Measurements from ENCODE around the gene SIX1. TPM values are rescaled to one million over a fixed set of nuclear protein-coding genes. Genes with fewer than 3 reads are reported as not detected.

Gene SIX1
- total and polyA plus RNA-seq, 2 of the 13 experiments (the other 11 are each of a cell fraction or from before 2014, with no cell fraction given): 1.7 to 6.5 TPM

GRCh38 chr14:60632777-60633176 lies 16.5 kb downstream of the SIX1 start:
- H3K27me3 ChIP-seq (ENCODE audit: control insufficient read depth in 1 of 2, insufficient read depth in 2 of 2, low read length in 2 of 2): no peaks in the 10 kb centered on the region
- H3K27ac ChIP-seq (ENCODE audit: extremely low read length, insufficient read depth, low read length): no peak overlapping the region
- H4K20me1 ChIP-seq (ENCODE audit: insufficient read depth, low read length): no peaks in the 10 kb centered on the region
- CTCF ChIA-PET (ENCODE audit: low intra/inter-chr PET ratio, low total read pairs): no interaction called here
- POLR2A ChIA-PET: no interaction called here
- no peak overlapping the region for H3K4me3 ChIP-seq (replicated peaks in 1 of 3; ENCODE audit: insufficient read depth in 1 of 3, low read depth in 2 of 3, low read length in 3 of 3)
- DNase-seq (ENCODE audit: low spot score) (no peak), FAIRE-seq (no peak), ATAC-seq (no peak)
- H3K4me1 ChIP-seq (ENCODE audit: insufficient read depth, low read length): no peaks in the 10 kb centered on the region
- H3K79me2 ChIP-seq (ENCODE audit: insufficient read depth, low read length): no peaks in the 10 kb centered on the region
- 91% methylated on average over 2 of the region's 2 CpGs for whole genome bisulfite sequencing (ENCODE audit: low lambda C conversion rate)
- no peak overlapping the region for H3K4me2 ChIP-seq (ENCODE audit: low read depth, low read length)
- BruUV-seq (replicated peaks): no TSS peak
- in situ Hi-C loops (cut with HindIII; ENCODE audit: extremely low pct_ligation_motif_present, low pct_unique_long_range_greater_than_20kb): no loop called here
- H3K9ac ChIP-seq (ENCODE audit: insufficient read depth, low read depth, low read length): no peak overlapping the region
- no peaks in the 10 kb centered on the region for H3K36me3 ChIP-seq (replicated peaks in 1 of 2; ENCODE audit: control insufficient read depth in 1 of 2, insufficient read depth in 2 of 2, low read length in 2 of 2)
- TF ChIP-seq MLLT10 (CRISPR knock-in tag; IDR thresholded peaks at IDR 0.05): no peak
- no peak for TF ChIP-seq NFE2 (CRISPR knock-in tag; IDR thresholded peaks at IDR 0.05)
- intact Hi-C loops (cut with micrococcal nuclease; ENCODE audit: unreplicated experiment): no loop called here
- H3K9me3 ChIP-seq (ENCODE audit: low read length): no peaks in the 10 kb centered on the region
- H2AFZ ChIP-seq (ENCODE audit: low read length): no peak overlapping the region

GRCh38 chr14:60632257-60632656 lies 17.0 kb downstream of the SIX1 start:
- ChIA-PET POLR2A (no interaction called here), CTCF (ENCODE audit: low intra/inter-chr PET ratio, low total read pairs) (no interaction called here)
- no peak overlapping the region for H3K9ac ChIP-seq (ENCODE audit: insufficient read depth, low read depth, low read length)
- FAIRE-seq: no peak
- no peaks in the 10 kb centered on the region for H3K9me3 ChIP-seq (ENCODE audit: low read length)
- in situ Hi-C loops (cut with HindIII; ENCODE audit: extremely low pct_ligation_motif_present, low pct_unique_long_range_greater_than_20kb) (no loop called here), intact Hi-C loops (cut with micrococcal nuclease; ENCODE audit: unreplicated experiment) (no loop called here)
- no peaks in the 10 kb centered on the region for H3K79me2 ChIP-seq (ENCODE audit: insufficient read depth, low read length)
- no peak overlapping the region for H2AFZ ChIP-seq (ENCODE audit: low read length)
- H3K4me3 ChIP-seq (replicated peaks in 1 of 3; ENCODE audit: insufficient read depth in 1 of 3, low read depth in 2 of 3, low read length in 3 of 3): no peak overlapping the region
- no peaks in the 10 kb centered on the region for H3K27me3 ChIP-seq (ENCODE audit: control insufficient read depth in 1 of 2, insufficient read depth in 2 of 2, low read length in 2 of 2)
- H3K36me3 ChIP-seq (replicated peaks in 1 of 2; ENCODE audit: control insufficient read depth in 1 of 2, insufficient read depth in 2 of 2, low read length in 2 of 2): no peaks in the 10 kb centered on the region
- ATAC-seq: no peak
- WGBS (ENCODE audit: low lambda C conversion rate): 71% methylated on average over 3 of the region's 3 CpGs
- no TSS peak for BruUV-seq (replicated peaks)
- no peak for DNase-seq (ENCODE audit: low spot score)
- H3K4me2 ChIP-seq (ENCODE audit: low read depth, low read length): no peak overlapping the region
- no peak overlapping the region for H3K27ac ChIP-seq (ENCODE audit: extremely low read length, insufficient read depth, low read length)
- no peaks in the 10 kb centered on the region for H4K20me1 ChIP-seq (ENCODE audit: insufficient read depth, low read length)
- H3K4me1 ChIP-seq (ENCODE audit: insufficient read depth, low read length): no peaks in the 10 kb centered on the region
- TF ChIP-seq PRDM4 (CRISPR knock-in tag; IDR thresholded peaks at IDR 0.05; ENCODE audit: borderline replicate concordance) (no peak), CENPT (CRISPR knock-in tag; IDR thresholded peaks at IDR 0.05; ENCODE audit: low read depth) (no peak), ZNF326 (CRISPR knock-in tag; IDR thresholded peaks at IDR 0.05; ENCODE audit: borderline replicate concordance) (no peak), KDM5A (IDR thresholded peaks at IDR 0.05; ENCODE audit: borderline replicate concordance, low read length) (no peak), SP140L (CRISPR knock-in tag; IDR thresholded peaks at IDR 0.05; ENCODE audit: borderline replicate concordance) (no peak), ZNF563 (CRISPR knock-in tag; IDR thresholded peaks at IDR 0.05) (no peak), ZNF839 (CRISPR knock-in tag; IDR thresholded peaks at IDR 0.05; ENCODE audit: borderline replicate concordance) (no peak), SKIL (CRISPR knock-in tag; IDR thresholded peaks at IDR 0.05; ENCODE audit: borderline replicate concordance) (no peak), ZFP36 (IDR thresholded peaks at IDR 0.05; ENCODE audit: borderline replicate concordance, low read depth, low read length, partially characterized antibody) (no peak), POLR2AphosphoS2 (IDR thresholded peaks at IDR 0.05; ENCODE audit: low read depth, low read length) (no peak), ZNF691 (CRISPR knock-in tag; IDR thresholded peaks at IDR 0.05; ENCODE audit: borderline replicate concordance, low read depth) (no peak), IRX3 (CRISPR knock-in tag; IDR thresholded peaks at IDR 0.05; ENCODE audit: borderline replicate concordance, low read depth) (no peak)
